Measurements from ENCODE around the gene YTHDC1.

DNA sequence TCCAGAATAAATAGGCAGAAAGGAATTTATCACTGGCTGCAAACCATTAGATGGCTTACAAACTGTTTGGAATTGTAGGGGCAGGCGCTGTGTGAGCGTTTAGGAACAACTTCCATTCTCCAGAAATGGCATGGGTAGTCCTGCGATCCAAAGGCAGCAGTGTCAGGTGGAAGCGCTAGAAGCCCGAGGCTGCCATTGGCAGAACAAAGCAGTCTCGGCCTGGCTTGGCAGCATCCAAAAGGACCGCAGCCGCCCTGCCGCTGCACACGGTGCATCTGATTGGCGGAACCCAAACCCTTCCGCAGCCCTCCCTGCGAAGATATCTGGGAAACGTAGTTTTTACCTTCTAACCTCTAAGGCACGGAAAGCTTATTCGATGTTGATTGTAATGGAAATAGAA is 23.6 kb upstream of the YTHDC1 start:
- TF ChIP-seq EZH2 (IDR thresholded peaks at IDR 0.05; ENCODE audit: insufficient read depth, poor library complexity, severe bottlenecking) (no peak), EZH2phosphoT487 (IDR thresholded peaks at IDR 0.05; ENCODE audit: insufficient read depth, low read depth) (no peak)

All from GM23248 (cell line).